ENCODE data around the gene IL7R.

The IL7R gene

GRCh38 chr5:35826554-35826953 lies 30.1 kb upstream of the IL7R start:
- no peak for TF ChIP-seq CTCF (IDR thresholded peaks at IDR 0.05; ENCODE audit: control insufficient read depth, extremely low read depth, insufficient read depth)
- DNase-seq (ENCODE audit: low read depth) = no peak
- H3K4me3 ChIP-seq (ENCODE audit: low read depth, low read length) = no peak overlapping the region

- no peak for TF ChIP-seq CTCF (IDR thresholded peaks at IDR 0.05; ENCODE audit: control insufficient read depth, extremely low read depth, insufficient read depth)
- H3K4me3 ChIP-seq (ENCODE audit: low read depth, low read length) = no peak overlapping the region
- no peak for DNase-seq (ENCODE audit: low read depth)
Observed at GRCh38 chr5:35828082-35828598, 28.6 kb upstream of the IL7R start.

- no peak overlapping the region for H3K4me3 ChIP-seq (ENCODE audit: low read depth, low read length)
- TF ChIP-seq CTCF (IDR thresholded peaks at IDR 0.05; ENCODE audit: control insufficient read depth, extremely low read depth, insufficient read depth) = no peak
- no peak for DNase-seq (ENCODE audit: low read depth)
Observed at GRCh38 chr5:35830587-35830986, 26.1 kb upstream of the IL7R start.

GRCh38 chr5:35832762-35833161 lies 23.9 kb upstream of the IL7R start:
- no peak overlapping the region for H3K4me3 ChIP-seq (ENCODE audit: low read depth, low read length)
- no peak for DNase-seq (ENCODE audit: low read depth)
- TF ChIP-seq CTCF (IDR thresholded peaks at IDR 0.05; ENCODE audit: control insufficient read depth, extremely low read depth, insufficient read depth) = no peak

GRCh38 chr5:35833224-35833623 lies 23.5 kb upstream of the IL7R start:
- H3K4me3 ChIP-seq (ENCODE audit: low read depth, low read length) = no peak overlapping the region
- no peak for DNase-seq (ENCODE audit: low read depth)
- TF ChIP-seq CTCF (IDR thresholded peaks at IDR 0.05; ENCODE audit: control insufficient read depth, extremely low read depth, insufficient read depth) = no peak

- no peak overlapping the region for H3K4me3 ChIP-seq (ENCODE audit: low read depth, low read length)
- TF ChIP-seq CTCF (IDR thresholded peaks at IDR 0.05; ENCODE audit: control insufficient read depth, extremely low read depth, insufficient read depth) = no peak
- no peak for DNase-seq (ENCODE audit: low read depth)
Observed at GRCh38 chr5:35835796-35836742, 20.6 kb upstream of the IL7R start.
